Measurements from ENCODE around the gene ATG13.

DNA sequence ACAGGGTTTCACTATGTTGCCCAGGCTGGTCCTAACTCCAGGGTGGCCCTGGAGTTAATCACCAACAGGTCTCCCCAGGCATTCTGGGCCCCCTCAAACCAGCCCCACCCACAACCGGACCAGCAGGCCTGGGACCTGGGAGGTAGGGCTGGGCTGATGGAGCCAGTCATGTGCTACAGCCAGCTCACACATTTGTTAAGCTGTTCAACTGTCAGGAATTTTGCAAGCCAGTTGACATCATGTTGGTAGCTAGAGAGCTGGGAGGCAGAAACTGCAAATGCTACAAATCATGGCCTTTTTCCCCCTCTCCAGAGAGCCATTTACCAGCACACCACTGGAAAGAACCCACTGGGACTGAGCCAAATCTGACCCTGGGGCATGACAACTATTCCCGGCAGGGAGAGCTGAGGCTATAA, 76.3 kb downstream of the ATG13 start:
- TF ChIP-seq, protein P1, sequence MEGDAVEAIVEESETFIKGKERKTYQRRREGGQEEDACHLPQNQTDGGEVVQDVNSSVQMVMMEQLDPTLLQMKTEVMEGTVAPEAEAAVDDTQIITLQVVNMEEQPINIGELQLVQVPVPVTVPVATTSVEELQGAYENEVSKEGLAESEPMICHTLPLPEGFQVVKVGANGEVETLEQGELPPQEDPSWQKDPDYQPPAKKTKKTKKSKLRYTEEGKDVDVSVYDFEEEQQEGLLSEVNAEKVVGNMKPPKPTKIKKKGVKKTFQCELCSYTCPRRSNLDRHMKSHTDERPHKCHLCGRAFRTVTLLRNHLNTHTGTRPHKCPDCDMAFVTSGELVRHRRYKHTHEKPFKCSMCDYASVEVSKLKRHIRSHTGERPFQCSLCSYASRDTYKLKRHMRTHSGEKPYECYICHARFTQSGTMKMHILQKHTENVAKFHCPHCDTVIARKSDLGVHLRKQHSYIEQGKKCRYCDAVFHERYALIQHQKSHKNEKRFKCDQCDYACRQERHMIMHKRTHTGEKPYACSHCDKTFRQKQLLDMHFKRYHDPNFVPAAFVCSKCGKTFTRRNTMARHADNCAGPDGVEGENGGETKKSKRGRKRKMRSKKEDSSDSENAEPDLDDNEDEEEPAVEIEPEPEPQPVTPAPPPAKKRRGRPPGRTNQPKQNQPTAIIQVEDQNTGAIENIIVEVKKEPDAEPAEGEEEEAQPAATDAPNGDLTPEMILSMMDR (IDR thresholded peaks at IDR 0.05) = no peak
- no peak for TF ChIP-seq POLR2A (IDR thresholded peaks at IDR 0.05)

Measured in lower leg skin (tissue), 3 donors.